ENCODE data around the gene TSSC4.

The TSSC4 gene

GRCh38 chr11:2402106-2402505 lies 1.6 kb downstream of the TSSC4 start:
- DNase-seq, result no peak

GRCh38 chr11:2402890-2403645 lies 2.5 kb downstream of the TSSC4 start:
- DNase-seq, result no peak

GRCh38 chr11:2404735-2405196 lies 4.2 kb downstream of the TSSC4 start:
- DNase-seq, result no peak

GRCh38 chr11:2406451-2406850 lies 5.9 kb downstream of the TSSC4 start:
- no peak for DNase-seq

GRCh38 chr11:2406878-2407410 lies 6.4 kb downstream of the TSSC4 start:
- DNase-seq, result no peak

- DNase-seq, result no peak
Observed at GRCh38 chr11:2408671-2409070, 8.1 kb downstream of the TSSC4 start.

GRCh38 chr11:2409126-2409525 lies 8.6 kb downstream of the TSSC4 start:
- no peak for DNase-seq

- DNase-seq, result no peak
Observed at GRCh38 chr11:2409611-2410468, 9.3 kb downstream of the TSSC4 start.

GRCh38 chr11:2410616-2411015 lies 10.1 kb downstream of the TSSC4 start:
- no peak for DNase-seq

- no peak for DNase-seq
Observed at GRCh38 chr11:2411446-2412305, 11.1 kb downstream of the TSSC4 start.

- DNase-seq, result no peak
Observed at GRCh38 chr11:2412323-2412722, 11.8 kb downstream of the TSSC4 start.

GRCh38 chr11:2413742-2414579 lies 13.4 kb downstream of the TSSC4 start:
- DNase-seq, result no peak

- no peak for DNase-seq
Observed at GRCh38 chr11:2414616-2415015, 14.1 kb downstream of the TSSC4 start.

- no peak for DNase-seq
Observed at GRCh38 chr11:2415171-2415570, 14.6 kb downstream of the TSSC4 start.

- no peak for DNase-seq
Observed at GRCh38 chr11:2415601-2416380, 15.2 kb downstream of the TSSC4 start.

- no peak for DNase-seq
Observed at GRCh38 chr11:2416765-2417164, 16.2 kb downstream of the TSSC4 start.

- DNase-seq, result no peak
Observed at GRCh38 chr11:2417856-2418692, 17.5 kb downstream of the TSSC4 start.

- no peak for DNase-seq
Observed at GRCh38 chr11:2418693-2419360, 18.3 kb downstream of the TSSC4 start.
